NCI-H1105 (cell line): ENCODE measurements around the gene C5AR1.
"Not testable (repeated sequence)": the region's sequence is repeated elsewhere in the genome, so short reads cannot be mapped to it uniquely, and the experiment has no call there.

ENCODE experiments used
- DNase-seq: peaks from one replicate; lab custom pipeline; 2025; lab: John Stamatoyannopoulos, UW

Gene C5AR1

DNA sequence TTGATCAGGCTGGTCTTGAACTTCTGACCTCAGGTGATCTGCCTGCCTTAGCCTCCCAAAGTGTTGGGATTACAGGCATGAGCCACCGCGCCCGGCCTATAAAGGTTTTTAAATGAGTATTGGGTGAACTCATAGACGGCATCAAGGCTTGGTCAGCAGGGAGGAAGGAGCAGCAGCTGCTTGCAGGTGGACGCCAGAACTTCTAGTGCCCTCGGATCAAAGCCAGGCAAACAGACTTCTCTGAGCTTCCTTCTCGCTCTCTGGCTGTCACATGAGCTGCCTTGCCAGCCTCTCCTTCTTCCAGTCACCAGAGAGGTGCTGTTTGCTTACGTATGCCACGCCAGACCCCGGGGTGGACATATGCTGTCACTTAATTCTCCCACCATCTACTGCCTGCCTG is 55.8 kb downstream of the C5AR1 start:
- DNase-seq = not testable (repeated sequence)

GRCh38 chr19:47370045-47370611 is 60.5 kb downstream of the C5AR1 start:
- no peak for DNase-seq

DNA sequence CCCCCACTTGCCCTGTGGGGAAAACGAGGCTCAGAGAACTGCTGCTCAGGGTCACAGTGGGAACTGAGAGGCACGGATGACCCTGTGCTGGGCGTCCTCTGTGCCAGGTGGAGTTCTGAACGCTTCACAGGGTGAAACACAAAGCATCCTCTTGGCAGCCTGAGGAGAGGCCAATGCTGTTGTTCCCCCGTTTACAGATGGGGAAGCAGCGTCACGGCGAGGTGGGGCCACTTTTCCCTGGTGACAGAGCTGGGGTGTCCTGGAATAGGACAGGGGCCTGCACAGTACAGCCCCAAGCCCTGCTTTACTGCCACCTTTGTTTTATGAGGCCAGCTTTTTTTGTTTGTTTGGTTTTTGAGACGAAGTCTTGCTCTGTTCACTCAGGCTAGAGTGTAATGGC is 61.6 kb downstream of the C5AR1 start:
- no peak for DNase-seq
